Prostate gland (tissue), 2 donors: ENCODE results near the gene CCDC183. TPM values are rescaled to one million over a fixed set of nuclear protein-coding genes. Genes with fewer than 3 reads are reported as not detected.
"Not testable (repeated sequence)": the region's sequence is repeated elsewhere in the genome, so short reads cannot be mapped to it uniquely, and the experiment has no call there.

Experiments
- DNase-seq: peaks from one replicate; pipeline ENCODE4 v3.0.0-alpha.2; 2019; ENCODE audit warnings: low spot score
- H3K27ac ChIP-seq, 2 donors: fragments of 200-600 bp; sonication (generic); 2 replicates each; pipeline ENCODE4 v1.5.1; 2017 to 2019
- H3K27me3 ChIP-seq: fragments of 200-600 bp; sonication (generic); replicated peaks from 2 replicates; pipeline ENCODE4 v1.5.1; 2019; ENCODE audit not compliant: insufficient read depth
- H3K36me3 ChIP-seq, 2 donors: fragments of 200-600 bp; sonication (generic); 1 replicate in 1 of 2; 2 replicates in 1 of 2; pipeline versions ENCODE4 v1.5.1 to v1.8.1; 2017 to 2019
- H3K4me1 ChIP-seq: fragments of 200-600 bp; sonication (generic); replicated peaks from 2 replicates; pipeline ENCODE4 v1.5.1; 2019
- H3K4me3 ChIP-seq, 2 donors: fragments of 200-600 bp; sonication (generic); 2 replicates each; pipeline ENCODE4 v1.5.1; 2017 to 2019
- H3K9me3 ChIP-seq: fragments of 200-600 bp; sonication (generic); 2 replicates; pipeline ENCODE4 v1.5.1; 2017
- POLR2A ChIP-seq: fragments of 450-650 bp; IDR thresholded peaks from one replicate; pipeline ENCODE4 v1.6.1; 2016; ENCODE audit warnings: antibody characterized with exemption, mild to moderate bottlenecking
- POLR2AphosphoS5 ChIP-seq: sonication (generic); formaldehyde crosslinking; IDR thresholded peaks from one replicate; pipeline ENCODE4 v1.6.1; 2017; ENCODE audit warnings: antibody characterized with exemption
- WGBS: methylation state at CpG from one replicate; pipeline ENCODE4 v1.1.5; 2018; 5-methylcytosine and 5-hydroxymethylcytosine counted together
- intact Hi-C: fragments of 100-400 bp; cut with DNase I; formaldehyde crosslinking; loops from one replicate; pipeline ENCODE4 v1.14.2; 2022
- total RNA-seq, 2 donors: library from RNA; depleted of rRNA; stranded (reverse); fragments of >200 nt; gene quantifications; one replicate each; pipeline ENCODE4 v1.1.0, GENCODE V29; 2016
- TF ChIP-seq, protein P1 (sequence below), 4 experiments: fragments of 200-600 bp in 2 of 4; fragments of 450-650 bp in 2 of 4; sonication (generic) in 2 of 4; IDR thresholded peaks; 1 replicate in 3 of 4; 2 replicates in 1 of 4; pipeline ENCODE4 v1.5.1; 2016 to 2019; ENCODE audit warnings: antibody characterized with exemption in 4 of 4, mild to moderate bottlenecking in 2 of 4, moderate library complexity in 2 of 4

The CCDC183 gene
- total RNA-seq, 2 donors from 2014 or later: 9.5 to 45.0 TPM

DNA sequence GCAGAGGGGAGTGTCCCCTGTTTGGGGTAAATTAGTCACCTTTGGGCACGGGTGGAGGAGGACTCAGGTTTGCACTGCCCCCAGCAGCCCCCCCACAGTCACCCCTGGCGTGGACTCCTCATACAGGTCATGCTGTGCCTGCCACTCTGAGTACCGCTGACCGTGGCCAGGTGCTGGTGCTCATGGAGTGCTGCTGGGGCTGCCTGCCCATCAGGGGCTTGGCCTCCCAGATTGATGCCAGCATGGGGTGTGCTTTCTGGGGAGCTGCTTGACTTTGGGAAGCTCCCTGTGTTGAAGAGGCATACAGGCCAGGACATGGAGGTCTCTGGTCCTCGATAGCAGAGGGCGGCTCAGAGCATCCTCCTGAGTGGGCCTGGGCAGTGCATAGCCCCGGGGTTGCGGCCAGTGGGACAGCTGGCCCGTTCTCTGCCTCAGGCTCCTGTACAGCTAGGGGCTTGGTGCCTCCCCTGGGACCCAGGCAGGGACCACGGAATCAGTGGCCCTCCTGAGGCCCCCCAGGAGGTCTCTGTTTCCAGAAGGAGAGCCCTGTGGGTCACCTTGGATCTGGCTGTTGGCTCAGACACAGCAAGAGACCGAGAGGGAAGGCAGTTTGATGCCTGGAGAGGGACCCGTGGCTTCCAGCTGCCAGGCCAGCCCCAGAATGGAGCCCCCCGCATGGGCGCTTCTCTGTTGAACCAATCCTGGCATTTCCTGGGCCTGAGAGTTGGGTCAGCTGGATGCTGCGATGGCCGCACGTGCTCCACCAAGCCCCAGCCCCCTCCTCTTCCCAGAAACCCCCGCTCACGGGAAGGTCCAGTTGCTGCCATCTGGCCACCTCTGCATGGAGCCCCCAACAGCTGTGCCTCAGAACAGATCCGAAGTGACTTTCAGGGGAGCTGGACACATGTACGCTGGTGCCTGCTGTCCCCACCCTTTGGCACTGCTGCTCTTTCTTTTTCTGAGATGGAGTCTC is 40.1 kb downstream of the CCDC183 start:
- intact Hi-C loops: no loop called here
- DNase-seq: no peak
- WGBS: 89% methylated on average over 18 of the region's 21 CpGs
- H3K36me3 ChIP-seq: peaks cover 3 to 14% of the 10 kb centered on the region in 2 donors
- peaks cover 2% of the 10 kb centered on the region for H3K4me1 ChIP-seq
- H3K4me3 ChIP-seq: no peak overlapping the region
- TF ChIP-seq, protein P1, sequence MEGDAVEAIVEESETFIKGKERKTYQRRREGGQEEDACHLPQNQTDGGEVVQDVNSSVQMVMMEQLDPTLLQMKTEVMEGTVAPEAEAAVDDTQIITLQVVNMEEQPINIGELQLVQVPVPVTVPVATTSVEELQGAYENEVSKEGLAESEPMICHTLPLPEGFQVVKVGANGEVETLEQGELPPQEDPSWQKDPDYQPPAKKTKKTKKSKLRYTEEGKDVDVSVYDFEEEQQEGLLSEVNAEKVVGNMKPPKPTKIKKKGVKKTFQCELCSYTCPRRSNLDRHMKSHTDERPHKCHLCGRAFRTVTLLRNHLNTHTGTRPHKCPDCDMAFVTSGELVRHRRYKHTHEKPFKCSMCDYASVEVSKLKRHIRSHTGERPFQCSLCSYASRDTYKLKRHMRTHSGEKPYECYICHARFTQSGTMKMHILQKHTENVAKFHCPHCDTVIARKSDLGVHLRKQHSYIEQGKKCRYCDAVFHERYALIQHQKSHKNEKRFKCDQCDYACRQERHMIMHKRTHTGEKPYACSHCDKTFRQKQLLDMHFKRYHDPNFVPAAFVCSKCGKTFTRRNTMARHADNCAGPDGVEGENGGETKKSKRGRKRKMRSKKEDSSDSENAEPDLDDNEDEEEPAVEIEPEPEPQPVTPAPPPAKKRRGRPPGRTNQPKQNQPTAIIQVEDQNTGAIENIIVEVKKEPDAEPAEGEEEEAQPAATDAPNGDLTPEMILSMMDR (IDR thresholded peaks at IDR 0.05): no peak
- TF ChIP-seq POLR2A (no peak), POLR2AphosphoS5 (no peak)
- no peaks in the 10 kb centered on the region for H3K9me3 ChIP-seq
- H3K27ac ChIP-seq: no peak overlapping the region
- H3K27me3 ChIP-seq: no peaks in the 10 kb centered on the region

DNA sequence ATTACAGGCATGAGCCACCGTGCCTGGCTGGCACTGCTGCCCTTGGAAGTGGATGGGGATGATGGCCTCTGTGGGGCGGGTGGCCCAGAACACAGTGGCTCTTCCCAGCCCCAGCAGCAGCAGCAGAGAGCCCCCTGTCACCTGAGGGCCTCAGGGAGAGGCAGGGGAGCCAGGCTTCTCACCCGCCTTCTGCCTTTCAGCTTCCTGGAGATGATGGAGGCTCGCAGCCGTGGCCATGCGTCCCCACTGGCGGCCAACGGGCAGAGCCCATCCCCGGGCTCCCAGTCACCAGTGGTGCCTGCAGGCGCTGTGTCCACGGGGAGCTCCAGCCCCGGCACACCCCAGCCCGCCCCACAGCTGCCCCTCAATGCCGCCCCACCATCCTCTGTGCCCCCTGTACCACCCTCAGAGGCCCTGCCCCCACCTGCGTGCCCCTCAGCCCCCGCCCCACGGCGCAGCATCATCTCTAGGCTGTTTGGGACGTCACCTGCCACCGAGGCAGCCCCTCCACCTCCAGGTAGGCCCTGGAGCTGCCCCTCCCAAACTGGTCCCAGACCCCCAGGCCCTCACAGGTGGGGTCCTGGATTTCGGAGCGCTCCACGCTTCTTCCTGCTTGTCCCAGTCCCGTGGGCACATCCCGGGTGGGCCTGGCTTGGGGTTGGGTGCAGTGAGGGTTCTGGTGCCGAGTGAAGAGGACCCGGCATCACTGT is 41.2 kb downstream of the CCDC183 start:
- peaks cover 2% of the 10 kb centered on the region for H3K4me1 ChIP-seq
- H3K9me3 ChIP-seq: no peaks in the 10 kb centered on the region
- 91% methylated on average over 24 of the region's 27 CpGs for WGBS
- peaks cover 3 to 6% of the 10 kb centered on the region in 2 donors for H3K36me3 ChIP-seq
- H3K27me3 ChIP-seq: no peaks in the 10 kb centered on the region
- no peak overlapping the region for H3K27ac ChIP-seq
- intact Hi-C loops: no loop called here
- TF ChIP-seq POLR2A: no peak
- TF ChIP-seq POLR2AphosphoS5: no peak
- TF ChIP-seq, protein P1 (IDR thresholded peaks at IDR 0.05): no peak
- no peak overlapping the region for H3K4me3 ChIP-seq
- DNase-seq: no peak

DNA sequence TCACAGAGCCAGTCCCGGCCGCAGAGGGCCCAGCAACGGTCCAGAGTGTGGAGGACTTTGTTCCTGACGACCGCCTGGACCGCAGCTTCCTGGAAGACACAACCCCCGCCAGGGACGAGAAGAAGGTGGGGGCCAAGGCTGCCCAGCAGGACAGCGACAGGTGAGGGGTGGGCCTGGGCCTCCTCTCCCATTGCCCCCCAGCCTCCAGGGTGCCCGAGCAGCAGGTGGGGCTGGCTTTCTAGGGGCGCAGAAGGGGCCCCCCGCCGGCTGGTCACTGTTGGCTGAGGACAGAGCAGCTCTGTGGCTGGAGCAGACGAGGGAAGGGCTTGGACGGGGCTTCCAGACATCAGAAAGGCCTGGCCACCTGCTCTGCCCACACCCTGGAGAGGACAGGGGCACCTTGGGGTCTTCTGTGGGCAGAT is 41.7 kb downstream of the CCDC183 start:
- H3K36me3 ChIP-seq, H3K9me3 ChIP-seq, H3K27ac ChIP-seq, H3K4me3 ChIP-seq, DNase-seq, H3K4me1 ChIP-seq, intact Hi-C loops, H3K27me3 ChIP-seq: not testable (repeated sequence)
- 85% methylated on average over 15 of the region's 15 CpGs for WGBS

DNA sequence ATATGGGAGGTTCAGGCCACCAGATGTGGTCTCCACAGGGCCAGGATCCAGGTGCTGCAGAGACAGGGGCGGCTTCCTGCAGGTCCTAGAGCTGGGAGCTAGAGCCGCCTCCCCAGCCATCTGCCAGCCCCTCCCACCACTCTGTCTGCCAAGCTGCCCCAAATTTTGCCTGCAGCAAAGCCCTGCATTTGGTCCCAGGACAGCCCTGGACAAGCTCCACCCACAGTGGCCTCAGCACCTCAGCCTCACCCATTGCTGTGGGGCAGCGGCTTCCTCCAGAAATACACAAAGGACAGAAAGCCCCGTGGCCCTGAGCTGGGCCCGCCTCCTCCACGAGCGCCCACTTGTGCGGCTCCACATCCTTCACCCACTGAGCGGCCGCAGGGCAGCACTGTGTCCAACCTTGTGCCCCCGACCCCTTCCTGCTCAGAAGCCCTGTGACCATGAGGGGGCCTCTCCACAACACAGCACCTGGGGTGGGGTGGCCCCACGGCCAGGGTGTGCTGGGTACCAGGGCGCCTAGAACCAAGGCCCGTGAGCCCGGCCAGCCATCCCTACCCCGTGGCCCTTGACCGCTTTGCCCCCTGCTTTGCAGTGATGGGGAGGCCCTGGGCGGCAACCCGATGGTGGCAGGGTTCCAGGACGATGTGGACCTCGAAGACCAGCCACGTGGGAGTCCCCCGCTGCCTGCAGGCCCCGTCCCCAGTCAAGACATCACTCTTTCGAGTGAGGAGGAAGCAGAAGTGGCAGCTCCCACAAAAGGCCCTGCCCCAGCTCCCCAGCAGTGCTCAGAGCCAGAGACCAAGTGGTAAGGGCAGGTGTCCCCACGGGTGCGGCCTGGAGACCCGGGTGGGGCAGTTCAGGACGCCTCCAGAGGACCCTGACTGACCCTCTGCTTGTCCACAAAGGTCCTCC is 42.4 kb downstream of the CCDC183 start:
- peaks cover 0 to 3% of the 10 kb centered on the region in 2 donors for H3K36me3 ChIP-seq
- peaks cover 6% of the 10 kb centered on the region for H3K4me1 ChIP-seq
- intact Hi-C loops: no loop called here
- H3K4me3 ChIP-seq: no peak overlapping the region
- TF ChIP-seq POLR2A (no peak), POLR2AphosphoS5 (no peak)
- TF ChIP-seq, protein P1 (IDR thresholded peaks at IDR 0.05): no peak
- DNase-seq: no peak
- H3K27me3 ChIP-seq: no peaks in the 10 kb centered on the region
- H3K9me3 ChIP-seq: no peaks in the 10 kb centered on the region
- WGBS: 88% methylated on average over 27 of the region's 29 CpGs
- H3K27ac ChIP-seq: no peak overlapping the region
